Stimulated activated CD8-positive, alpha-beta memory T cell treated with anti-CD3 and anti-CD28 coated beads, Interleukin-4, amount 100 ng/mL, for 1 hour (primary cell): ENCODE data around the gene GABRG3.

Source experiments
- DNase-seq, 2 donors: peaks; one replicate each; pipeline ENCODE4 v3.0.0-alpha.2; 2020; ENCODE audit warnings: low read depth in 2 of 2, low spot score in 1 of 2

The GABRG3 gene

DNA sequence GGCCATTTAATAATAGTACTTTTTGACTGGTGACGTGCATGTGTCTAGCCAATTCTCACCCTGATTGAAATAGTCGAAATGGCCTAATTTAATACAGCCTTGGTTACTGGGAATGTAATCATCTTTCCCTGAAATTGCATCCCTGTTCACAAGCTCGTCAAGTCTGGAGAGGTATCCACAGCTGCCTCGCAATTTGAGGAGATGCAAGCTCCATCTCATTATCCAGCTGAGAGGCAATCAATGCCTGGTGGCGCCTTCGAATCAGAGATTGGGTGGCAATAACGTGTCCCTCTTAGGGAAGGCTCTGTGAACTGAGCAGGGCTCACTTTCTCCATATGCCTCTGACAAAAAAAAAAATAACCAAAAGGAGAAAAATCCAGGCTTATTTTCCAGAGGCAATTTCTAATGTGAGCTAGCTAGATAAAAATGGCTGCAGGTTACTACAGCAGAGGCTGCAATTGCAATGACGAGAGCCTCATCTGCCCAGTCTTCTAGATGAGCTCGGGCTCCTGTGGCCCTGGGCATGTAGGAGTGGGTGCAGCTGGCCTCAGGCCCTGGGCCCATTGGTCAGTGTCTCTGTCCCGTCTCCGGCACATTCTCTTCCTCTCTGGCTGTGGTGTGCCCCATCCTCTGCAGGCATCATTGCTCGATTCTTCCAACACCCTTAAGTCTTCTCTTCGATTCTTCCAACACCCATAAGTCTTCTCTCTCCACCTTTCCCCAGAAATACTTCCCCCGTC, 487.5 kb downstream of the GABRG3 start:
- DNase-seq, result no peak

DNA sequence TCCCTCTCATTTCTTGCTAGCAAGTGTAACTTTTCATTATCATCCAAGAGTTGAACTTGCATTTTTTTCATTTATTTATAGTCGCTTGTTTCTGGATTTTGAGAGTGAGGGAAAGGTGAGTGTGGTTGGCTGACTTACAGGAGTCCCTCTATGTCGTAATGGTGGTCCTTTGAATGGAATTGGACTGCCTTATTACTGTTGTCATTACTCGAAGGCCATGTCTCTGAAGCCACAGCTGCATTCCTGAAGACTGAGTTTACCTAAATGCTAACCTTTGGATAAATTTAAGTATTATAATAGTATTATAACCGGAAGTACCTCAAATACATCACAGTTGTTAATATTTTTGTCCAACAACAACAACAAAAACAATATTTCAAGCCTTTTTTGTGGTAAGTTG, 488.9 kb downstream of the GABRG3 start:
- DNase-seq, result no peak

DNA sequence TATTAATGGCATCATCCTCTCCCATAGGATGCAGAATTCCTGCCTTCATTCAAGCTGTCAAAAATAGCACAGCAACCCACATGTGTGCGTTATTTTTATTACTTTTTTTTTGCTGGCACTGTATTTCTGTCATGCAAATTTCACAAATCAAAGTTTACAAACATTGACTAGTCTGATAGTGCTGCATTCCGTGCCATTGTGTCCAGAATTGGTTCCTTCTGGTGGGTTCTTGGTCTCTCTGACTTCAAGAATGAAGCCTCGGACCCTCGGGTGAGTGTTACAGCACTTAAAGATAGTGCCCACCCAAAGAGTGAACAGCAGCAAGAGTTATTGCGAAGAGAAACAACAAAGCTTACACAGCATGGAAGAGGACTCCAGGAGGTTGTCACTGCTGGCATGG, 490.2 kb downstream of the GABRG3 start:
- DNase-seq, result no peak

DNA sequence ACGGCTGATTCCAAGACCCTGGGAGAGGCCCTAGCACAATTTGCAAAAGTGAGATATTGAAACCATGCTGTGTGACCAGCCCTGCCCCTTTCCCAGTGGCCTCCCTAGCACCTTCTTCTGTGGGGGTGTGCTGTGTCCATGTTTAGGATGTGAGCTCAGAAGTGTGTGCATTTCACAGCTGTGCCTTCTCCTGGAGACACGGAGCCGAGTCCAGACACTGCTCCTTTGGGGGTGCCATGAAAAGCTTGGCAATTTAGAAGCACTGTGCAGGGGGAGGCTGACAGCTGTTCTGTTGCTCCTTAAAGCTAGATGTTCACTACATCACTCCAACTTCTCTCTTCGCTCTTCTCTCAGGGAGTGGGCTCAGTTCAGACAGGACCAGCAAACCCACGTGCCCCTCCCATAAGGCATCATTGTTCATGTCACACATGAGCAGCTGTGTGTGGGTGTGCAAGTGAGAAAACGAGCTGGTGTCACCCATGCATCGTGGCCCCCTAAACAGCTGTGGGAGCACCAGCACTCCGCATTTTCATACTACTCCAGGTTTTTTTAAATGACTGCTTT, 492.6 kb downstream of the GABRG3 start:
- no peak for DNase-seq

DNA sequence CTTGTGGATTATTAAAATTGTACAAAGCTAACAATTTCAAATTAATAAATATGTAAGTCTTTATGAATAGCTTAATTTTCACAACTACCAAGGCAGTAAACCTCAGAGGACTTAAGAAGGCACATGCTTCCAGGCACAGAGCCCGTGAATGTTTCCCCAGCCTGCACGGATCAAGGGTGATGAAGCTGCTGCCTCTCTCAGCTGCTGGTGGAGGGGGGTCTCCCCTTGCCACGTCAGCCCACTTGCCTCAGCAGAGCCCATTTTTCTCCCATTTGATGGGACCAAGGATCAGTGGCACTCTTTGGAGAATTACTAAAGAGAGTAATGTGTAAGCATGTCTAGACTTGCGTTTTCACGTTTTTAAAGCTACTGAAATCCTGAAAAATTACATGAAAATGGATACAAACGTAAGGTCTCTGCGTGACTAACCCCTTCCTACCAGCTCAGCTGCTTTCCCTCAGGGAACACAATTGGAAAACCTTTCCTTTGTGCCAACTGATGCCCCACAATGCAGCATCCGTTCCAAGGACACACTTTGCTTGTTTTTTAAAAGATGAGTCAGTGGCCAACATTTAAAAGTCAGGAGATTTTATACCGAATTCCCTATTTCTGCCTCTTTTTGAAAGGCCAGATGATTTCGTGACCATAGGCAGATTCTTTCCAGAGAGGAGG, 494.1 kb downstream of the GABRG3 start:
- no peak for DNase-seq

DNA sequence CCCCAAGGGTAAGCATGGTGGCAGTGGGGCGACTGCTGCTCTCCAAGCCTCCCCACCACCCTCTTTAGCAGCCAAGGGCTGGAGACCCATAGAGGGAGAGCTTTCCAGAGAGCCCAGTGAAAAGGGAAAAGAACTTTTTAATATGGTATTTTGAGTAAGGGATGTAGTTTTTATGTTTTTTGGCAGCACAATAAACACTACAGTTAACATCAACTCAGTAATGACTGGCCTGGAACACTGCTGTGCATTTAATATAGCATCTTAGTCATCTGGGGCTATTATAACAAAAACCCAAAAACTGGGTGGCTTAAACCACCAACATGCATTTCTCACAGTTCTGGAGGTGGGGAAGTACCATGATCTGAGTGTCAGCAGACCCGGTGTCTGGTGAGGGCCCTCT, 495.8 kb downstream of the GABRG3 start:
- no peak for DNase-seq

DNA sequence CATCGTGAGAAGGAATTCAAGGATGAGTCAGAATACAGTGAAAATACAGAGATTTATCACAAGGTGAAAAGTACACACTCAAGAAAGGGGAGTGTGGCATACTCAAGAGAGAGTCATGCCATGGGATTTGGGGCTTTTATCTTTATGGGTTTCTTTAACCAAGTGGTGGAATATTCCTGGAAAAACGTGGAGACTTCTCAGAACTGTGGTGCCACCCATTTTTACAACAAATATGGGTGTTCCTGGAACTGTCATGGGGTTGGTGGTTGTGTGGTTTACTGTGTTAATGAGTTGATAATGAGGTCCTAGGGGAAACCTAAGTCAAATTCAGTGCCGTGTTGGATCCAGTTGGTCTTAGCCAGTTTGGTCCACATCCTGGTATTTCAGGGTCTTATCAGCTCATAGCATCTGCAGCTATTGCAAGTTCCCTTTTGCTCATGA, 497.2 kb downstream of the GABRG3 start:
- no peak for DNase-seq

DNA sequence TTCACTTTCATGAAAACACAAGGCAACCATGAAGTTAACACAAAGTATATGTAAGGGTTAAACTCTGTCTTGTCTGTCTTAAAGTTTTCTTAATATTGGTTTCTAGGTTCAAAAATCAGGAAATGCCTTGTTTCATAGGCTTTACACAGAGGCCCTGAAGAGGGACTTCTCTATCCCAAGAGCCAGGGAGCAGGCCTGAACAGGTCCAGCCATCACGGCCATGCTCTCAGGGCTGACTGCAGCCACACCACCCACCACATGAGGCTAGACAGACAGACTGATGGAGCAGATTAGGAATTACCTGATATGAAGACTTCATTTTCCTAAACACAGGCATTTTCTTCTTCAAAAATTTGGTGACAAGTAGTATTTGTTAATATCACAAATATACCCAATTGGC, 502.9 kb downstream of the GABRG3 start:
- no peak for DNase-seq

DNA sequence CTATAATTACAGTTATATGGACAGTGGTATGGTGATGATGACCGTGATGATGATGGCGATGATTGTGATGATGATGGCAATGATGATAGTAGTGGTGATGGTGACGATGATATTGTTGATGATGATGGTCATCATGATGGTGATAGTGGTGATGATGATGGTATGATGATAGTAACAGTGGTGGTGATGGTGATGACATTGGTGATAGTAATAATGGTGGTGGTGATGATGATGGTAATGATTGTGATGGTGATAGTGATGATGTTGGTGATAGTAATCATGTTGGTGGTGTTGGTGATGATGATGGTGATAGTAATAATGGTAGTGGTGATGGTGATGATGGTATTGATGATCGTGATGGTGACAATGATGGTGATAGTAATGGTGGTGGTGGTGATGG, 504.4 kb downstream of the GABRG3 start:
- no peak for DNase-seq

DNA sequence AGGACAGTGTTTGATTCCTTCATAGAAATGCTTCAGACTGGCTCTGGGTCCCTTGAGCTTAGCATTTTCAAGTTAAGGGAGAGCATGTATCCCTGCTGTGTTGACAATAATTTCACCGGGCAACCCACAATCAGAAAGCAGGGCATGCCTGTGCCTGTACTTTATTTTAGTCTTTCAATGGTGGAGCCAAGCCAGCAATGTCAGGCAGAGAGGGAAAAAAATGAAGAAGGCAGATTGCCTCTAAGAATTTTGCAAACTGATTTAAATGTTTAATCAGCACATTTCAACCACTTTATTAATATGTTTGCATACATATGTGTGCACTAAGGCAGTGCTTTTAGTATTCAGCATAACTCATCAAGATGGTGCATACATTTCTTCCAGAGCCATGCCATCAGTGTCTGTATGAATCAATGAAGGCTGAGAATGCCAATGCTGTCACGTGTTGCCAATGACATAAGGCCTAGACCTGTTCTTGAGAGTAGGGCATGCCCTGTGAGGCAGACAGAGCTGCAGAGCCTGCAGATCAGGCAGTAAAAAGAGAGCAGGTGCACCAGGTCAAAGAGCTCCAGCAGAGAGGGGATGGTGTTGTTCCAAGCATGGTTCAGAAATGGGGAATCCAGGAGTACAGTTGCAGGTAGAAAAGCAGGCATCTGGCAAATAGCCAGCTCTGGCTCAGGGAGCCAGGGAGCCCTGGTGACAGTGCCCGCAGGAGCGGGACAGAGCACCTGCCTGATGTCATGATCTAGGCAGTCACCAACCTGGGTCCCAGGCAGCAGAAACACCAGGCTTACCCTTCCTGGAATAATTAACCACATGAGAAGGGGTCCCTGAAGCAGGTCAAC, 508.5 kb downstream of the GABRG3 start:
- DNase-seq, result no peak

DNA sequence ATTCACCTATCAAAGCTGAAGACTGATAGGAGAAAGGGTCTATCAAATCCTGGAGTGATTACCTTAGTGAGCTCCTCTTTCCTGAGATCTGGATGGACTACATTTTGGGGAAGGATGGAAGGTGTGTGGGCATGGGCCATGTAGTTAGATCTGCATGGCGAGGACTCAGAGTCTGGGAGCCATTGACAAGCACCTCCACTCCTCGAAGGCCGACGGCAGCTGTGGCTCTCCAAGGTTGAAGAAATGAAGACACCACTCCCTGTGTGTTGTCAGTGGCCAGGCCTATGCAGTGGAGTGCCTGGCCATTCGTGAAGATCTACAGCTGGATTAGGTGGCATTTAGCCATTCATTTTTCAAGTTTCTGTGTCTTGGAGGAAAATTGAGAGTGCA, 509.2 kb downstream of the GABRG3 start:
- DNase-seq, result no peak

DNA sequence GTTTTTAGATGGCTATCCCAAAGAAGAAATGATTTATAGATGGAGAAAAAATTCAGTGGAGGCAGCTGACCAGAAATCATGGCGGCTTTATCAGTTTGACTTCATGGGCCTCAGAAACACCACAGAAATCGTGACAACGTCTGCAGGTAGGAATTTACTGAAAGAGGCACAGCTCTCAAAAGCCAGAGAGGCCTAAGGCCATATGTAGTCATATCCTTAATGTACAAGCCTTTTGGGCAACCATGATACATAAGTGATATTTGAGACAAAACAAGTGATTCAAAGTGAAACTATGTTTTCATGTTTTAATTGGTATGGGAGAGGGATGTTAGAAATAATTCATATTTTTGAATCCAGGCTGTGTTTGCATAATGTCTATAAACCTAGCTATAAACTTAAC, 509.7 kb downstream of the GABRG3 start:
- no peak for DNase-seq

DNA sequence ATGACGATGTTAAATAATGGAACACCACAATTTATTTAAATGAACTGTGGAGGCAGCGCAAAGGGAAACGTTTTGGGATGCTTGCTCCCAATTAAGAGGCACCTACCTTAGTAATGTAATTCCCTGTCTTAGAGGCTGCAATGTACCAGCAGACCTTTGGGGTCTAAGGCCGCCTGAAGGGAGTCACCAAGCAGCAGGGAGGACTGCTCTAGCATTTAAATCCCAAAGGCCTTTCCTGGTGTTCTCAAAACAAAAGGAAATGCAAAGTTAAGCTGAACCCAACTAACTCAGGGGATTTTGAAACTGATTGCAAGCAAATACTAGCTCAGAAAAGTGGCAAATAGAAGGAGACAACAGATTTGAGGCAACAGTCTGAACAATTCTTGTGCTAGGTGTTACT, 510.8 kb downstream of the GABRG3 start:
- no peak for DNase-seq

DNA sequence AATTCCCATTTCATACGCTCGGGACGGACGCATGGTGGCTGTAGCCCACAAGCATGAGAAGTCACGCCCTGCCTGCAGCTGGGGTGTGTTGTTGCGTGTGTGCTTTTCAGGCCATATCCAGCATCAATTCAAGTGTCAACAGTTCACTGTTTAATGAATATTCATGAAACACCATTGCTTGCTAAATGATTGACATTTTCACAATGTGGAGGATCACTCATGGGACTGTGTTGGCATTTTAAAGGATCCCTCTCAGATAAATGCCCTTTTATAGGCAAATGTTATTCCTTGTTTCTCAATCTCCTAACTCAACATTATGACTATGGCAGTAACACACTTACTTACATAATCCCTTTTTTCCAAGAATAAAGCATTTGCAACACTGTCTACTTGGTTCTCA, 511.3 kb downstream of the GABRG3 start:
- DNase-seq, result no peak

DNA sequence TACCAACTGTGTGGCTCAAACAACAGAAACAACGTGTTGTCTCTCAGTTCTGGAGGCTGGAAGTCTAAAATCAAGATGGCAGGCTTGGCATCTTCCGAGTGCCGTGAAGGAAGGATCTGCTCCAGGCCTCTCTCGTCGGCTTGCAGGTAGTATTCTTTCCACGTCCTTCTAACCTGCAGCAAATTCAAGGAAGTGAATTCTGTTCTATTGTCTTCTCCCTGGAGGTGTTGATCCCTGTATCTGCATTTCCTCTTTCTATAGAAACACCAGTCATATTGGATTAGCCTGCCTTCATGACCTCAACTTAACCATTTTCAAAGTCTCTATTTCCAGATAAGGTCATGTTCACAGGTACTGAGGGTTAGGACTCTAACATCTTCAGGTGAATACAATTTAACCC, 512.1 kb downstream of the GABRG3 start:
- no peak for DNase-seq

DNA sequence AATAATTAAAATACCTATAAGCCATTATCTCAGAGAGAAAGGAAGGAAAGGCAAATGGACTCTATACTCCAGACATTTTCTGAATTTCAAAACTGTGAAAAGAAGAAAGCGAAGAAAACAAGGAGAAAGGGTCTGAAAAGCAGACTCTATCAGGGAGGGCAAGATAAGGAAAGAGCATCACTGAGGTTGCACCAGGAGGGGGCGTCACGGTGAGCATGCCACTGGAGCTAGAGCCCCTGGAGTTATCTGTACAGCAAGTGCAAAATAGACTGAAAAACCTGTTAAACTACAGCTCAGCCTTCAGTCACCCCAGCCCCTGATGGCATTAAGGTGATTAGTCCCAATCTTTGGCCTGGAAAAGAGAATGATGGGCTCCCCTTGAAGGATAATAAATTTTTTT, 514.3 kb downstream of the GABRG3 start:
- no peak for DNase-seq

DNA sequence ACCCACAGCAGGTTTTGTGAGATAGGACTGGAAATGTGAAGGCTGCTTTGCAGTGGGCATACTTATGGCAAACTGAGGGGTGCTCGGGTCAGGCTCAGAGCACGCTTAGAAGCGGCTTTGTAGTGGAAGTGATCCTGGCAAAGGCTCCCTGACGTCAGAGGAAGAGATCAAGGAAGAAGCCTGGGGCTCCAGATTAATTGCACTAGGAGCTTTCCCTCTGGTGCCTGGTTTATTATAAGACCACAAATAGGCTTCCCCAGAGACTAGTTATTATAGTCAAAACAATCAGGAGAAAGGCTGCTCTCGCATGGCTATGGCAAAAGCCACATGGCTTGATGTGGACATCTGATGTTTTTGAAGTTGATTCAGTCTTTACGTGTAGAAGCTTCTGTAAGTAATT, 515.1 kb downstream of the GABRG3 start:
- DNase-seq, result no peak

DNA sequence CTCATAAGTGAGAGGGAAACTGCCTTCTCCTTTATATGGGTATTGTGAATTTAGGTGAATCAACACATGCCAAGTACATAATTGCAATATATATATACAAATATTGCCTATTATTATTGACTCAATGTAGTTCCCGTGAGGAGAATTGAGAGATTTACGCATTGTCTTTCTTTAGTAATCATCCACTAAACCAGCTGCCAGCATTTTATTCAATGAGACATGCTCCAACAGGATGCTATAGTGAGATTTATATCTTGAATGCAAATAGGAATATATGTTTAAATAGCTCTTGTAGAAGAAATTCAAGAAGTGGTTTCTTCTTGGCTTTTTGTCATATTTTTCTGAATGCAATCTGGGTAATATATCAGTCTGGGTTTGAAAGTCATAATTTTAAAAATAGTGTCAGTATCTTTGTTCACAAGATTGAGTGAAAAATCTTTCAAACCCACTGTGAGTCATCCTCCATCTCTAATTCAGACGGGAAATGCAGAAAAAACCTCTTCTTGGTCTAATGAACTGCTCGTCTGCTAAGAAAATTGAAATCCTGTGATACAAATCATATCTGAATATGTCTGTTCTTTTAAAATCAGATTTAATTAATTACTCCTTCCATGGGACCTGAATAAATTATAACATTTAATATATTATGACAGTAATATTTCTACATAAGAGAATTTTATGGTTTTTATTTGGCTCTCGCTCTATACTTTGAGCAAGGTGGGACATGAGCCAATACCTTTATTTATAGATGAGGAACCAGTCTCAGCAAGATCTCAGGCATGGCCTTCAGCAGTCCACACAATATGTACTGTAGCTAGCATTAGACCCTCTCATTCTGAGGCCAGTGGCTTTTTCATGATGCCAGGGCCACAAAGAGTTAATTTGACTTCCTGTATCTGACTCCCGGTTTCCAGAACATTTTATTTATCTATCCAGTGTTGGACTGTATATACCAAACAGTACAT, 516.0 kb downstream of the GABRG3 start:
- DNase-seq, result no peak

DNA sequence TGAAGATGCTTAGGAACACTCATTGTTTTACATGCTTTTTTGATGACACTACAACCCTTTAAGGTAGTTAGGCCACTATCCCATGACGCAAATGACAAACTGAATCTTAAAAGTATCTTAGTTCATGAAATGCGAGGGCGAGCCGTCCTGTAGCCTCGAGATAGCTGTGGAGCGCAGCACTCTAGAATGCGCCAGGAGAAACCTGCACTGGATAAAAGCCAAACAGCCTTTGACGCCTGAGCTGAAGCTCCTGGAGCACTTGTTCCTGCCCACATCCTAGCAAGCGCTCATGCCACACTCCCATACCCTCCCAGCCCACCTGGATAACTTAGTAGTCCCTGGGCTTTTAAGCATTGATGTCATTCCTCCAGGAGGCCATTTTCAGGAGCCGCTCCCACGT, 516.9 kb downstream of the GABRG3 start:
- no peak for DNase-seq

DNA sequence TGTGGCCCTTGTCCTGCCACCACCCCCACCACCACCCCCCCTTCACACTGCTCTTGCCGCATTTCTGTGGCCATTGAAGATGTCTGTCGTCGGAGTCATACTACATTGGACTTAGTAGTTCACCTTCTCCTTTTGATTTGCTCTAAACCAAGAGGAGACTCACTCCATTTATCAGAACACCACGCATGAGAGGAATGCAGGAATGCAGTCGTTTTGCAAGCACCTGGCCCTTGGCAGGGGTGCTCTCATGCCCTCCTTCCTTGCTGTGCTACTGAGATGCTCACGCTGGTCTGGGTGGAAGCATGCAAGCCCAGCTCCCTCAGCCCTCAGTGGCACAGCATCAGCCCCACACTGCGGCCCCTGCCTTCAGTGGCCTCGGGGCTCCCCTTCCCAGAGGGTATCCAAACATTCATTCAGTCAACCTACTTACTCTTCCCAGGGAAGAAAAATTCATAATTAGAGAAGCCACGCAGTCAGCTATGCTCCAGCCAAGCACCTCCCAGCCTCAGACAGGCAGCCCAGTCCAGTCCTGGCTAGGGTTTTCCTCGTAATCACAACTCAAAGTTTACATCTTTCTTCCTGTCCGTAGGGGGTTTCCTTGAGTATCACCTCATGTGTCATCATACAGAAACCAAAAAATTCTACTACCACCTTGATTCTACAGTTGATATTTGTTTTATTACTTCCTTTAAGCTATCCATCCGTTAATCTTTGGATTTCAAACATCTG, 520.0 kb downstream of the GABRG3 start:
- no peak for DNase-seq
